Keratinocyte (primary cell): Measurements from ENCODE around the gene RGS17.

ENCODE experiments used
- EZH2 ChIP-seq: IDR thresholded peaks from one replicate; pipeline ENCODE4 v1.6.1; 2012; ENCODE audit warnings: inconsistent platforms, mild to moderate bottlenecking, low read length, moderate library complexity
- TF ChIP-seq, protein P1 (sequence below), 3 experiments: IDR thresholded peaks in 1 of 3; conservative IDR thresholded peaks in 1 of 3; optimal IDR thresholded peaks in 1 of 3; 2 replicates in 2 of 3; 3 replicates in 1 of 3; pipeline versions ENCODE3 to v1.5.1; 2011; ENCODE audit warnings: low read length in 3 of 3, mild to moderate bottlenecking in 3 of 3, moderate library complexity in 2 of 3, control low read depth in 1 of 3, inconsistent platforms in 1 of 3; ENCODE audit not compliant: insufficient read depth in 2 of 3; ENCODE audit errors: extremely low read depth in 1 of 3

DNA sequence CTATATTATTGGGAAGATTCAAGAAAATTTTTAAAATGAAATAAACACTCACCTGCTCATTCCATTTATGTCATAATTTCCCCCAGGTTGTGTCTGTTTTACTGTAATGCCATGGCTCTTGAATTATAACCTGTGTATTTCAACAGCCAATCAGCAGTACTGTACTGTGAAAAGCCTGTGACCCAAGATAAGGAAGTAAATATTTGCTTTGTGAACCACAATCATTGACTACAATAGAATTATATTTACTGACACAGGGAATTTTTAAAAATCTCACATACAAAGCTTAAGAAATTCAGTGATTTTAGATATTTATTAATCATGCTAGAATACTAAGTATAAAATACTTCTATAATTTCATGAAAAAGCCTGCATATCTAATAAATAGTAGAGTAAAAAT lies 6.0 kb downstream of the RGS17 start:
- TF ChIP-seq, protein P1, sequence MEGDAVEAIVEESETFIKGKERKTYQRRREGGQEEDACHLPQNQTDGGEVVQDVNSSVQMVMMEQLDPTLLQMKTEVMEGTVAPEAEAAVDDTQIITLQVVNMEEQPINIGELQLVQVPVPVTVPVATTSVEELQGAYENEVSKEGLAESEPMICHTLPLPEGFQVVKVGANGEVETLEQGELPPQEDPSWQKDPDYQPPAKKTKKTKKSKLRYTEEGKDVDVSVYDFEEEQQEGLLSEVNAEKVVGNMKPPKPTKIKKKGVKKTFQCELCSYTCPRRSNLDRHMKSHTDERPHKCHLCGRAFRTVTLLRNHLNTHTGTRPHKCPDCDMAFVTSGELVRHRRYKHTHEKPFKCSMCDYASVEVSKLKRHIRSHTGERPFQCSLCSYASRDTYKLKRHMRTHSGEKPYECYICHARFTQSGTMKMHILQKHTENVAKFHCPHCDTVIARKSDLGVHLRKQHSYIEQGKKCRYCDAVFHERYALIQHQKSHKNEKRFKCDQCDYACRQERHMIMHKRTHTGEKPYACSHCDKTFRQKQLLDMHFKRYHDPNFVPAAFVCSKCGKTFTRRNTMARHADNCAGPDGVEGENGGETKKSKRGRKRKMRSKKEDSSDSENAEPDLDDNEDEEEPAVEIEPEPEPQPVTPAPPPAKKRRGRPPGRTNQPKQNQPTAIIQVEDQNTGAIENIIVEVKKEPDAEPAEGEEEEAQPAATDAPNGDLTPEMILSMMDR (optimal IDR thresholded peaks at IDR 0.05 in 1 of 3, IDR thresholded peaks at IDR 0.05 in 1 of 3, conservative IDR thresholded peaks at IDR 0.05 in 1 of 3; ENCODE audit: extremely low read depth in 1 of 3, insufficient read depth in 2 of 3, low read length in 3 of 3), result no peak
- no peak for TF ChIP-seq EZH2
